PC-3 (cell line): Measurements from ENCODE around the gene TXNDC15.
A peak's percentile ranks its signal among the peaks of the same experiment; 100 is the strongest.

Experiments used
- CTCF ChIP-seq: fragments of 300-600 bp; sonication (generic); conservative IDR thresholded peaks from 2 replicates; pipeline ENCODE4 v1.5.1; 2017; ENCODE audit warnings: antibody characterized with exemption, low read depth, mild to moderate bottlenecking, low read length
- EZH2 ChIP-seq: fragments of 300-600 bp; sonication (generic); IDR thresholded peaks from one replicate; pipeline ENCODE4 v1.6.1; 2017; ENCODE audit warnings: antibody characterized with exemption, mild to moderate bottlenecking, low read length; ENCODE audit not compliant: unreplicated experiment
- EZH2phosphoT487 ChIP-seq: fragments of 300-600 bp; sonication (generic); IDR thresholded peaks from 2 replicates; pipeline ENCODE4 v1.6.1; 2018; ENCODE audit warnings: mild to moderate bottlenecking, antibody characterized with exemption, low read length, borderline replicate concordance

GRCh38 chr5:134905246-134905996 lies 31.2 kb downstream of the TXNDC15 start:
- TF ChIP-seq CTCF (peak; percentile 71), EZH2 (no peak), EZH2phosphoT487 (no peak)
